GM12878 (cell line): ENCODE data around the gene CDK17. TPM values are rescaled to one million over a fixed set of nuclear protein-coding genes. Genes with fewer than 3 reads are reported as not detected.

Source experiments
- ATAC-seq: fragments of 200-7000 bp; cut with Tn5 transposase; 3 replicates; pipeline ENCODE4 v1.9.1; 2020; ENCODE audit warnings: mild to moderate bottlenecking, moderate library complexity
- BruUV-seq: library from RNA; stranded (reverse); fragments of 400-500 nt; replicated peaks from 2 replicates; lab custom pipeline; 2021; lab: Mats Ljungman, UMichigan
- CTCF ChIA-PET: fragments of 300-600 bp; sonication (Branson Sonifier 250); formaldehyde crosslinking; extraction: SDS; loops from one replicate; lab custom pipeline; 2021; ENCODE audit warnings: inconsistent platforms; lab: Yijun Ruan, JAX
- POLR2A ChIA-PET: fragments of 350-600 bp; formaldehyde crosslinking; extraction: SDS; loops from one replicate; lab custom pipeline; 2021; ENCODE audit warnings: inconsistent platforms; lab: Charles Lee
- RAD21 ChIA-PET: fragments of 300-600 bp; sonication (Branson Sonifier 250); formaldehyde crosslinking; loops from one replicate; lab custom pipeline; 2023; ENCODE audit warnings: antibody characterized with exemption; ENCODE audit not compliant: unreplicated experiment; lab: Charles Lee
- SMC1A ChIA-PET: fragments of 300-600 bp; sonication (Branson Sonifier 250); formaldehyde crosslinking; loops from one replicate; lab custom pipeline; 2023; ENCODE audit not compliant: unreplicated experiment, uncharacterized antibody; lab: Charles Lee
- DNase-seq: peaks from one replicate; pipeline ENCODE4 v3.0.0-alpha.2; 2011; ENCODE audit warnings: low read depth, low spot score
- FAIRE-seq: peaks from 3 replicates; lab custom pipeline; 2011; peaks lifted over from hg19 to GRCh38; lab: Jason Lieb, UNC
- H2AFZ ChIP-seq: 2 replicates; pipeline ENCODE4 v1.6.0; 2011; ENCODE audit warnings: low read depth, low read length, control low read depth; ENCODE audit not compliant: control insufficient read depth
- H3K27ac ChIP-seq: 2 replicates; pipeline ENCODE4 v1.5.1; 2011; ENCODE audit warnings: control low read depth; ENCODE audit not compliant: control insufficient read depth, insufficient read depth
- H3K27me3 ChIP-seq, 2 experiments: replicated peaks in 1 of 2; 2 replicates each; pipeline versions ENCODE4 v1.6.0 to v1.6.1; 2011; ENCODE audit warnings: low read length in 1 of 2; ENCODE audit not compliant: control insufficient read depth in 2 of 2, insufficient read depth in 2 of 2
- H3K36me3 ChIP-seq, 2 experiments: 2 replicates each; pipeline ENCODE4 v1.5.1; 2011; ENCODE audit warnings: low read length in 1 of 2; ENCODE audit not compliant: control insufficient read depth in 2 of 2, insufficient read depth in 2 of 2
- H3K4me1 ChIP-seq: 2 replicates; pipeline ENCODE4 v1.6.1; 2011; ENCODE audit warnings: mild to moderate bottlenecking, low read length, moderate library complexity, mixed read lengths; ENCODE audit not compliant: control insufficient read depth, insufficient read depth
- H3K4me2 ChIP-seq: 2 replicates; pipeline ENCODE4 v1.6.0; 2011; ENCODE audit warnings: control low read depth; ENCODE audit not compliant: control insufficient read depth, insufficient read depth
- H3K4me3 ChIP-seq: fragments of 200-600 bp; sonication (generic); 2 replicates; pipeline ENCODE4 v1.5.1; 2016
- H3K79me2 ChIP-seq: 2 replicates; pipeline ENCODE4 v1.6.0; 2011; ENCODE audit warnings: low read length; ENCODE audit not compliant: control insufficient read depth, insufficient read depth
- H3K9ac ChIP-seq: 2 replicates; pipeline ENCODE4 v1.8.0; 2011; ENCODE audit warnings: low read length, control low read depth, mixed read lengths; ENCODE audit not compliant: control insufficient read depth, insufficient read depth
- H3K9me3 ChIP-seq: replicated peaks from 3 replicates; pipeline ENCODE4 v1.5.1; 2011; ENCODE audit warnings: mild to moderate bottlenecking, low read length; ENCODE audit not compliant: control insufficient read depth, insufficient read depth
- H4K20me1 ChIP-seq: 2 replicates; pipeline ENCODE4 v1.6.0; 2011; ENCODE audit not compliant: control insufficient read depth, insufficient read depth
- ATF7 ChIP-seq: fragments of 450-650 bp; IDR thresholded peaks from 2 replicates; pipeline ENCODE4 v1.6.1; 2016; ENCODE audit warnings: low read depth, mild to moderate bottlenecking
- FOXM1 ChIP-seq: IDR thresholded peaks from 2 replicates; pipeline ENCODE4 v1.6.1; 2012; ENCODE audit warnings: low read depth, mild to moderate bottlenecking, inconsistent platforms, low read length, moderate library complexity
- HCFC1 ChIP-seq: fragments of 150-350 bp; IDR thresholded peaks from 2 replicates; pipeline ENCODE4 v1.6.1; 2014; ENCODE audit warnings: low read length
- SRF ChIP-seq, 2 experiments: IDR thresholded peaks; 2 replicates each; pipeline ENCODE4 v1.6.1; 2011; ENCODE audit warnings: low read depth in 2 of 2, low read length in 2 of 2, mild to moderate bottlenecking in 1 of 2, moderate library complexity in 1 of 2
- TCF12 ChIP-seq: IDR thresholded peaks from 2 replicates; pipeline ENCODE4 v1.6.1; 2011; ENCODE audit warnings: low read depth, mild to moderate bottlenecking, low read length
- YY1 ChIP-seq: IDR thresholded peaks from 2 replicates; pipeline ENCODE4 v1.6.1; 2011; ENCODE audit warnings: low read depth, mild to moderate bottlenecking, low read length
- ZBED1 ChIP-seq: IDR thresholded peaks from 2 replicates; pipeline ENCODE4 v1.6.1; 2016; ENCODE audit warnings: borderline replicate concordance
- WGBS: methylation state at CpG from one replicate; pipeline ENCODE4 v1.1.6; 2016; ENCODE audit warnings: low lambda C conversion rate; ENCODE audit not compliant: insufficient replicate concordance, insufficient coverage; ENCODE audit errors: missing lambda C conversion rate; 5-methylcytosine and 5-hydroxymethylcytosine counted together
- in situ Hi-C: fragments of 300-500 bp; cut with MboI; formaldehyde crosslinking; loops from 9 replicates; pipeline ENCODE4 v1.14.3; 2018; ENCODE audit warnings: mixed read lengths
- intact Hi-C: fragments of 100-400 bp; cut with micrococcal nuclease; formaldehyde crosslinking; loops from one replicate; pipeline ENCODE4 v1.14.2; 2022; ENCODE audit not compliant: unreplicated experiment
- polyA plus RNA-seq, 11 experiments: library from polyadenylated mRNA; depleted of rRNA in 4 of 11; unstranded in 6 of 11; stranded (reverse) in 5 of 11; fragments of >200 nt; fragmentation: Nextera tagmentation in 4 of 11; fragmentation: Illumina TruSeq in 1 of 11; extraction: Ambion mirVana in 4 of 11; extraction: Trizol in 1 of 11; gene quantifications; 1 replicate in 1 of 11; 2 replicates in 10 of 11; pipeline versions ENCODE4 v1.2.1 to v1.2.3, GENCODE V29; 2011 to 2016; ENCODE audit warnings: inconsistent platforms in 2 of 11, missing spikeins in 2 of 11, low read depth in 1 of 11
- total RNA-seq, 4 experiments: library from RNA; depleted of rRNA in 3 of 4; stranded (reverse); fragments of >200 nt in 3 of 4; fragmentation: Illumina TruSeq in 1 of 4; extraction: Trizol in 1 of 4; gene quantifications; 2 replicates each; pipeline versions ENCODE4 v1.2.1 to v1.2.3, GENCODE V29; 2013 to 2021

Gene CDK17
- total and polyA plus RNA-seq, 10 of the 15 experiments (the other 5 are each of a cell fraction or from before 2014, with no cell fraction given): 5.6 to 45.6 (median 18.3) TPM

GRCh38 chr12:96407429-96408097 is 7.3 kb upstream of the CDK17 start (continued):
- TF ChIP-seq ATF7 (peak; percentile 88), YY1 (0 out of 2 replicates have a peak, but pooled peaks have one; percentile 41), TCF12 (peak; percentile 97), FOXM1 (peak; percentile 61; the same call in 1 of the 2 replicates)

DNA sequence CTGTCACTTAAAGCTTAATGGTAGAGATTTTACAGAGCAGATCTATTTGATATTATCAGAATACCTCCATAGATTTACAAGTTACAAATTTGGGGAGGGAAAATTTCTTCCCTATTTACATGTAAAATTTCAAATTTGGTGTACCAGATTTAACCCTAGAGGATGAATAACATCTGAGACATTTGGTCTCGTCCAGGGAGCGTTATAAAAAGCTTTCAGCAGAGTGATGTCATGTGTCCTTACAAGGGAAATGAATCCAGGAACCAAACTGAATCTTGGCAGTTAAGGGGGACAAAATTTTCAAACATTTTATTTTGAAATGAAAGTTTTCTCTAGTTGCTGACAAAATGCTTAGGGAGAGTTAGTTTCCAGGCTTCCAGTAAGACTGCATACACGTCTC is 4.5 kb upstream of the CDK17 start:
- in situ Hi-C loops: loop anchor here (5.0 kb wide), 1 partner anchor 88 kb away; no protein-coding TSS in a partner anchor
- ATAC-seq (no peak), FAIRE-seq (no peak), DNase-seq (no peak)
- POLR2A ChIA-PET: interaction anchor here (0.6 to 1.4 kb wide), 5 partner anchors 11 to 146 kb away, joined by 3 to 5 read pairs (median 3); no protein-coding TSS in a partner anchor
- Histone ChIP-seq H2AFZ (no peak overlapping the region), H3K79me2 (peaks cover 3% of the 10 kb centered on the region), H3K27ac (peak overlapping the region; percentile 64), H3K4me2 (no peak overlapping the region), H3K4me3 (no peak overlapping the region), H4K20me1 (no peaks in the 10 kb centered on the region), H3K36me3 (no peaks in the 10 kb centered on the region), H3K9me3 (no peaks in the 10 kb centered on the region), H3K27me3 (no peaks in the 10 kb centered on the region), H3K9ac (no peak overlapping the region), H3K4me1 (peaks cover 40% of the 10 kb centered on the region)
- TF ChIP-seq SRF (IDR thresholded peaks at IDR 0.05; ENCODE audit: low read depth in 2 of 2, low read length in 2 of 2): 0 out of 4 replicates have a peak, but pooled peaks of 1 of the 2 experiments have one; percentile 55
- no peak for TF ChIP-seq HCFC1
- TF ChIP-seq ZBED1: no peak
- CTCF ChIA-PET: interaction anchor here (0.6 to 8.7 kb wide), 10 partner anchors 8 to 190 kb away, joined by 3 to 94 read pairs (median 5); partner anchors contain the start of gene CFAP54
- RAD21 ChIA-PET: interaction anchor here (0.9 to 9.9 kb wide), 8 partner anchors 34 to 189 kb away, joined by 3 to 130 read pairs (median 4); partner anchors contain the start of gene CFAP54
- SMC1A ChIA-PET: interaction anchor here (0.8 to 4.1 kb wide), 12 partner anchors 14 to 116 kb away, joined by 3 to 36 read pairs (median 4); partner anchors contain the start of gene CFAP54
- 80% methylated on average over 3 of the region's 3 CpGs for WGBS
- no TSS peak for BruUV-seq
- intact Hi-C loops: loop anchor here (5.0 to 10.0 kb wide), 2 partner anchors 207 to 370 kb away; partner anchors contain the start of gene LTA4H
